Thyroid gland (tissue), 4 donors: Measurements from ENCODE around the gene TAF1A. TPM values are rescaled to one million over a fixed set of nuclear protein-coding genes. Genes with fewer than 3 reads are reported as not detected.

Source experiments
- DNase-seq, 2 donors: peaks; one replicate each; pipeline ENCODE4 v3.0.0-alpha.2; 2019
- H3K27ac ChIP-seq, 3 donors: fragments of 200-600 bp; sonication (generic); 1 replicate in 2 of 3; 2 replicates in 1 of 3; pipeline ENCODE4 v1.5.1; 2016 to 2019; ENCODE audit warnings: mild to moderate bottlenecking in 1 of 3, moderate library complexity in 1 of 3
- H3K27me3 ChIP-seq: fragments of 200-600 bp; sonication (generic); one replicate; pipeline ENCODE4 v1.5.1; 2019
- H3K36me3 ChIP-seq, 2 donors: fragments of 200-600 bp; sonication (generic); one replicate each; pipeline ENCODE4 v1.5.1; 2016 to 2019
- H3K4me1 ChIP-seq, 2 donors: fragments of 200-600 bp; sonication (generic); one replicate each; pipeline ENCODE4 v1.5.1; 2017 to 2019
- H3K4me3 ChIP-seq, 3 donors: fragments of 200-600 bp; sonication (generic); replicated peaks in 1 of 3; 1 replicate in 2 of 3; 2 replicates in 1 of 3; pipeline ENCODE4 v1.5.1; 2016; ENCODE audit warnings: mild to moderate bottlenecking in 1 of 3
- H3K9me3 ChIP-seq: fragments of 200-600 bp; sonication (generic); one replicate; pipeline ENCODE4 v1.5.1; 2017
- CTCF ChIP-seq, 6 experiments: fragments of 200-600 bp in 3 of 6; fragments of 450-650 bp in 3 of 6; sonication (generic) in 3 of 6; IDR thresholded peaks; one replicate each; pipeline ENCODE4 v1.5.1; 2016 to 2019; ENCODE audit warnings: antibody characterized with exemption in 6 of 6, mild to moderate bottlenecking in 2 of 6, inconsistent platforms in 1 of 6, moderate library complexity in 1 of 6
- POLR2A ChIP-seq, 2 donors: fragments of 450-650 bp; IDR thresholded peaks; one replicate each; pipeline ENCODE4 v1.6.1; 2017; ENCODE audit warnings: antibody characterized with exemption in 2 of 2, mild to moderate bottlenecking in 2 of 2, moderate library complexity in 1 of 2
- WGBS, 2 donors: methylation state at CpG; one replicate each; pipeline ENCODE4 v1.1.5; 2017; 5-methylcytosine and 5-hydroxymethylcytosine counted together
- intact Hi-C: fragments of 100-400 bp; cut with DNase I; formaldehyde crosslinking; loops from one replicate; pipeline ENCODE4 v1.15.1; 2023
- total RNA-seq, 4 donors: library from RNA; depleted of rRNA; stranded (reverse); fragments of >200 nt; gene quantifications; one replicate each; pipeline ENCODE4 v1.2.3, GENCODE V29; 2016

Gene TAF1A
- total RNA-seq, 4 donors from 2014 or later: 7.4 to 18.4 (median 15.0) TPM

- WGBS, 2 donors: 96 to 99% methylated on average over 2 of the region's 2 CpGs
- no peak overlapping the region for H3K27ac ChIP-seq
- peaks cover 27 to 46% of the 10 kb centered on the region in 2 donors for H3K4me1 ChIP-seq
- no peaks in the 10 kb centered on the region for H3K9me3 ChIP-seq
- no peak overlapping the region for H3K4me3 ChIP-seq
- H3K36me3 ChIP-seq: no peaks in the 10 kb centered on the region
- TF ChIP-seq CTCF (IDR thresholded peaks at IDR 0.05): no peak
- TF ChIP-seq POLR2A (IDR thresholded peaks at IDR 0.05): no peak
- H3K27me3 ChIP-seq: no peaks in the 10 kb centered on the region
- intact Hi-C loops: no loop called here
- DNase-seq: no peak
Measured at GRCh38 chr1:222586842-222587241, 2.9 kb downstream of the TAF1A start.

- no peak for DNase-seq
- no peak for TF ChIP-seq CTCF (IDR thresholded peaks at IDR 0.05)
- no peak for TF ChIP-seq POLR2A (IDR thresholded peaks at IDR 0.05)
- 82 to 88% methylated on average over 5 of the region's 5 CpGs for WGBS, 2 donors
- Histone ChIP-seq H3K9me3 (no peaks in the 10 kb centered on the region), H3K4me3 (no peak overlapping the region), H3K36me3 (no peaks in the 10 kb centered on the region), H3K27ac (no peak overlapping the region), H3K27me3 (no peaks in the 10 kb centered on the region), H3K4me1 (peaks cover 14 to 34% of the 10 kb centered on the region in 2 donors)
- intact Hi-C loops: no loop called here
Measured at GRCh38 chr1:222583079-222583478, 6.7 kb downstream of the TAF1A start.

- H3K27me3 ChIP-seq: no peaks in the 10 kb centered on the region
- no peak overlapping the region for H3K4me3 ChIP-seq
- intact Hi-C loops: no loop called here
- no peaks in the 10 kb centered on the region for H3K36me3 ChIP-seq
- TF ChIP-seq POLR2A (IDR thresholded peaks at IDR 0.05) (no peak), CTCF (IDR thresholded peaks at IDR 0.05) (no peak)
- no peak overlapping the region for H3K27ac ChIP-seq
- 88 to 92% methylated on average over 4 of the region's 4 CpGs for WGBS, 2 donors
- DNase-seq: no peak
- H3K4me1 ChIP-seq: peaks cover 14 to 33% of the 10 kb centered on the region in 2 donors
- H3K9me3 ChIP-seq: no peaks in the 10 kb centered on the region
Measured at GRCh38 chr1:222582099-222582774, 7.5 kb downstream of the TAF1A start.

- Histone ChIP-seq H3K36me3 (no peaks in the 10 kb centered on the region), H3K9me3 (no peaks in the 10 kb centered on the region), H3K4me3 (no peak overlapping the region), H3K4me1 (peaks cover 9 to 24% of the 10 kb centered on the region in 2 donors), H3K27me3 (no peaks in the 10 kb centered on the region), H3K27ac (no peak overlapping the region)
- TF ChIP-seq POLR2A (IDR thresholded peaks at IDR 0.05) (no peak), CTCF (IDR thresholded peaks at IDR 0.05) (no peak)
- intact Hi-C loops: no loop called here
- DNase-seq: no peak
- WGBS, 2 donors: 96 to 98% methylated on average over 3 of the region's 3 CpGs
Measured at GRCh38 chr1:222579316-222579715, 10.4 kb downstream of the TAF1A start.

GRCh38 chr1:222570837-222571236 lies 18.9 kb downstream of the TAF1A start:
- Histone ChIP-seq H3K9me3 (no peaks in the 10 kb centered on the region), H3K4me1 (peaks cover 0 to under 1% of the 10 kb centered on the region in 2 donors), H3K36me3 (peaks cover 4% of the 10 kb centered on the region in 2 donors), H3K27ac (no peak overlapping the region), H3K4me3 (no peak overlapping the region), H3K27me3 (no peaks in the 10 kb centered on the region)
- WGBS, 2 donors: 90 to 91% methylated on average over 1 of the region's 1 CpG
- intact Hi-C loops: no loop called here
- TF ChIP-seq POLR2A (IDR thresholded peaks at IDR 0.05): no peak
- no peak for TF ChIP-seq CTCF (IDR thresholded peaks at IDR 0.05)
- DNase-seq: no peak
